ENCODE data around the gene MYH7B.

The MYH7B gene

GRCh38 chr20:34952671-34953070, 3.0 kb upstream of the MYH7B start:
- no peak for TF ChIP-seq CTCF (IDR thresholded peaks at IDR 0.05; ENCODE audit: low read depth, low read length)
- no peak overlapping the region for H3K4me3 ChIP-seq (ENCODE audit: low read depth, low read length)

GRCh38 chr20:34953960-34954359, 1.7 kb upstream of the MYH7B start:
- no peak for TF ChIP-seq CTCF (IDR thresholded peaks at IDR 0.05; ENCODE audit: low read depth, low read length)
- H3K4me3 ChIP-seq (ENCODE audit: low read depth, low read length) = no peak overlapping the region

- H3K4me3 ChIP-seq (ENCODE audit: low read depth, low read length) = peak overlapping the region; percentile 72
- TF ChIP-seq CTCF (IDR thresholded peaks at IDR 0.05; ENCODE audit: low read depth, low read length) = no peak
Observed at GRCh38 chr20:34954904-34955230, 801 bp upstream of the MYH7B start.

GRCh38 chr20:34956041-34956458, 382 bp downstream of the MYH7B start:
- peak overlapping the region; percentile 72 for H3K4me3 ChIP-seq (ENCODE audit: low read depth, low read length)
- no peak for TF ChIP-seq CTCF (IDR thresholded peaks at IDR 0.05; ENCODE audit: low read depth, low read length)

GRCh38 chr20:34956751-34957472, 1.2 kb downstream of the MYH7B start:
- no peak for TF ChIP-seq CTCF (IDR thresholded peaks at IDR 0.05; ENCODE audit: low read depth, low read length)
- no peak overlapping the region for H3K4me3 ChIP-seq (ENCODE audit: low read depth, low read length)

GRCh38 chr20:34964486-34964885, 8.8 kb downstream of the MYH7B start:
- no peak overlapping the region for H3K4me3 ChIP-seq (ENCODE audit: low read depth, low read length)
- no peak for TF ChIP-seq CTCF (IDR thresholded peaks at IDR 0.05; ENCODE audit: low read depth, low read length)

- no peak for TF ChIP-seq CTCF (IDR thresholded peaks at IDR 0.05; ENCODE audit: low read depth, low read length)
- H3K4me3 ChIP-seq (ENCODE audit: low read depth, low read length) = no peak overlapping the region
Observed at GRCh38 chr20:34965051-34965450, 9.4 kb downstream of the MYH7B start.
